Activated CD4-positive, alpha-beta T cell treated with anti-CD3 and anti-CD28 coated beads, Interleukin-2, Interleukin-6, amounts not matched to agents 100 ng/mL and 50 ng/mL, durations not matched to agents 16 hours and 8 hours (primary cell): ENCODE results near the gene CFAP69.
A peak's percentile ranks its signal among the peaks of the same experiment; 100 is the strongest.
"Not testable (repeated sequence)": the region's sequence is repeated elsewhere in the genome, so short reads cannot be mapped to it uniquely, and the experiment has no call there.

ENCODE experiments used
- DNase-seq: peaks from one replicate; pipeline ENCODE4 v3.0.0-alpha.2; 2020

Gene CFAP69

GRCh38 chr7:90346336-90347125 is 101.6 kb downstream of the CFAP69 start, which contains the start of gene GTPBP10:
Gene GTPBP10, plus strand, starts transcription at chr7:90346716. Its CDS starts 26 bp downstream, at chr7:90346742.
- DNase-seq, result peak; percentile 94

DNA sequence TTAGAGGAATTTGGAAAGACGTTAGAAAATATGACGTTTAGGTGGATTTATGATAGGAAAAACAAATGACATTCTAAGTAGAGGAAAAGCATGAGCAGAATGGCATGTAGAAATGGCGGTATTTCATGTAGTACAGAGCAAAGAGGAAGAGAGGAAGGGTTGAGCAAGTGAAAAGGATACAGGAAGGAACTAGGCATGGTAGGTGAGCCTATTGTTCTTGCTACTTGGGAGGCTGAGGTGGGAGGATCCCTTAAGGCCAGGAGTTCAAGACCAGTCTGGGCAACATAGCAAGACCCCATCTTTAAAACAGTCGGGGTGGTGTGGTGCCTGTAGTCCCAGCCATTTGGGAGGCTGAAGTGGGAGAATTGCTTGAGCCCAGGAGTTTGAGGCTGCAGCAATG is 102.8 kb downstream of the CFAP69 start:
- DNase-seq, result no peak

GRCh38 chr7:90349305-90349704 is 104.3 kb downstream of the CFAP69 start:
- DNase-seq, result no peak

DNA sequence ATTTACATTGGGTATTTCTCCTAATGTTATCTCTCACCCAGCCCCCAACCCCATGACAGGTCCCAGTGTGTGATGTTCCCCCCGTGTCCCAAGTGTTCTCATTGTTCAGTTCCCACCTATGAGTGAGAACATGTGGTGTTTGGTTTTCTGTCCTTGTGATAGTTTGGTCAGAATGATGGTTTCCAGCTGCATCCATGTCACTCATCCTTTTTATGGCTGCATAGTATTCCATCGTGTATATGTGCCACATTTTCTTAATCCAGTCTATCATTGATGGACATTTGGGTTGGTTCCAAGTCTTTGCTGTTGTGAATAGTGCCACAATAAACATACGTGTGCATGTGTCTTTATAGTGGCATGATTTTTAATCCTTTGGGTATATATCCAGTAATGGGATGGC is 105.1 kb downstream of the CFAP69 start:
- not testable (repeated sequence) for DNase-seq

DNA sequence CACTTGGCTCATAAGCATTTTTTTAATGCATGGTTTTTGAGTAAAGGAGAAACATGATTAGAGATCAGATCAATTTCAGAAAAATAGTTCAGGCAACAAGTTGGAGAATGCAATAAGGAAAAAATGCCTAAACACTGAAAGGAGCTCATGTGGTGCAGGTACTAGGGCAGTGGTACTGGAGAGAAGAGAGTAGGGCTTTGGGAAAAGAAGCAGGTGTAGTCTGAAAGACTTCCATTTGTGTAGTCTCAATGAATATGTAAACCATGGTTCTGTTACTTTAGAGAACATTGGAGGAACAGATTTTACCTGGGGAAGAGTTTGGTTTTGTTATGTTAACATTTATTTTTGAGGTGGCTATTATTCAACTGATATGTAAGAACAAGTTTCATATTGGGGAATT is 107.0 kb downstream of the CFAP69 start:
- DNase-seq, result no peak
